ENCODE results near the gene ZNF621. TPM values are rescaled to one million over a fixed set of nuclear protein-coding genes. Genes with fewer than 3 reads are reported as not detected.

The ZNF621 gene
- total RNA-seq, 1 experiment from 2014 or later: 20.0 TPM

DNA sequence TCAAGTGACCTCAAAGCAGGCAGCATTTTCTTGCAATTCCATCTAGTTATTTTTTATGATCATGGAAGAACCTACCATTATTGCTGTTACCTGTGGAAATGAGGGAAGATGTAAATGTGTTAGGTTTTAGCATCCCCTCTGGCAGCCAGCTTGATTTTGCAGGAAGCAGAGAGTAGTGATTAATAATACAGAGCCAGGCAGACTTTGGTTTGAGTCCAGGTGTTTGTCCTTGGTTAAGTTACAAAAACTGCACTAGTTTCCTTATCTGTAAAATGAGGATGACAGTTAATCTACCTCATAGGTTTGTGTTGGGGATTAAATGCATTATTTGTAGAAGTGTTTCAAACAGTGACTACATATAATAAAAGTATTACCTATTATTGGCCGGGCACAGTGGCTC is 6.7 kb upstream of the ZNF621 start:
- DNase-seq (ENCODE audit: low spot score) (no peak), ATAC-seq (no peak)
- ChIA-PET POLR2A (no interaction called here), CTCF (no interaction called here)
- Mint-ChIP-seq H3K9me3 (peaks cover 6% of the 10 kb centered on the region), H3K4me3 (no peak overlapping the region), H3K27ac (no peak overlapping the region), H3K4me1 (no peaks in the 10 kb centered on the region), H3K27me3 (ENCODE audit: low read depth) (no peaks in the 10 kb centered on the region), H3K36me3 (peaks cover 39% of the 10 kb centered on the region)
- TF ChIP-seq AR (CRISPR knock-in tag; IDR thresholded peaks at IDR 0.05) (no peak), GRHL2 (CRISPR knock-in tag; IDR thresholded peaks at IDR 0.05; ENCODE audit: insufficient replicate concordance, severe bottlenecking) (no peak), ZNF671 (CRISPR knock-in tag; IDR thresholded peaks at IDR 0.05) (no peak), E2F5 (CRISPR knock-in tag; IDR thresholded peaks at IDR 0.05) (no peak), TP53 (CRISPR knock-in tag; IDR thresholded peaks at IDR 0.05) (no peak), ELF4 (CRISPR knock-in tag; IDR thresholded peaks at IDR 0.05; ENCODE audit: low read depth) (no peak), SMAD4 (CRISPR knock-in tag; IDR thresholded peaks at IDR 0.05) (no peak), ZNF281 (CRISPR knock-in tag; IDR thresholded peaks at IDR 0.05) (no peak), KAT7 (CRISPR knock-in tag; IDR thresholded peaks at IDR 0.05; ENCODE audit: borderline replicate concordance) (no peak), ATF6 (CRISPR knock-in tag; IDR thresholded peaks at IDR 0.05) (no peak), USF2 (CRISPR knock-in tag; IDR thresholded peaks at IDR 0.05) (no peak), OVOL2 (CRISPR knock-in tag; IDR thresholded peaks at IDR 0.05; ENCODE audit: borderline replicate concordance) (no peak), ZNF512 (CRISPR knock-in tag; IDR thresholded peaks at IDR 0.05; ENCODE audit: borderline replicate concordance) (no peak)
- TF ChIP-seq, protein P1, sequence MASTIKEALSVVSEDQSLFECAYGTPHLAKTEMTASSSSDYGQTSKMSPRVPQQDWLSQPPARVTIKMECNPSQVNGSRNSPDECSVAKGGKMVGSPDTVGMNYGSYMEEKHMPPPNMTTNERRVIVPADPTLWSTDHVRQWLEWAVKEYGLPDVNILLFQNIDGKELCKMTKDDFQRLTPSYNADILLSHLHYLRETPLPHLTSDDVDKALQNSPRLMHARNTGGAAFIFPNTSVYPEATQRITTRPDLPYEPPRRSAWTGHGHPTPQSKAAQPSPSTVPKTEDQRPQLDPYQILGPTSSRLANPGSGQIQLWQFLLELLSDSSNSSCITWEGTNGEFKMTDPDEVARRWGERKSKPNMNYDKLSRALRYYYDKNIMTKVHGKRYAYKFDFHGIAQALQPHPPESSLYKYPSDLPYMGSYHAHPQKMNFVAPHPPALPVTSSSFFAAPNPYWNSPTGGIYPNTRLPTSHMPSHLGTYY (CRISPR knock-in tag; IDR thresholded peaks at IDR 0.05): no peak
- TF ChIP-seq, protein P2, sequence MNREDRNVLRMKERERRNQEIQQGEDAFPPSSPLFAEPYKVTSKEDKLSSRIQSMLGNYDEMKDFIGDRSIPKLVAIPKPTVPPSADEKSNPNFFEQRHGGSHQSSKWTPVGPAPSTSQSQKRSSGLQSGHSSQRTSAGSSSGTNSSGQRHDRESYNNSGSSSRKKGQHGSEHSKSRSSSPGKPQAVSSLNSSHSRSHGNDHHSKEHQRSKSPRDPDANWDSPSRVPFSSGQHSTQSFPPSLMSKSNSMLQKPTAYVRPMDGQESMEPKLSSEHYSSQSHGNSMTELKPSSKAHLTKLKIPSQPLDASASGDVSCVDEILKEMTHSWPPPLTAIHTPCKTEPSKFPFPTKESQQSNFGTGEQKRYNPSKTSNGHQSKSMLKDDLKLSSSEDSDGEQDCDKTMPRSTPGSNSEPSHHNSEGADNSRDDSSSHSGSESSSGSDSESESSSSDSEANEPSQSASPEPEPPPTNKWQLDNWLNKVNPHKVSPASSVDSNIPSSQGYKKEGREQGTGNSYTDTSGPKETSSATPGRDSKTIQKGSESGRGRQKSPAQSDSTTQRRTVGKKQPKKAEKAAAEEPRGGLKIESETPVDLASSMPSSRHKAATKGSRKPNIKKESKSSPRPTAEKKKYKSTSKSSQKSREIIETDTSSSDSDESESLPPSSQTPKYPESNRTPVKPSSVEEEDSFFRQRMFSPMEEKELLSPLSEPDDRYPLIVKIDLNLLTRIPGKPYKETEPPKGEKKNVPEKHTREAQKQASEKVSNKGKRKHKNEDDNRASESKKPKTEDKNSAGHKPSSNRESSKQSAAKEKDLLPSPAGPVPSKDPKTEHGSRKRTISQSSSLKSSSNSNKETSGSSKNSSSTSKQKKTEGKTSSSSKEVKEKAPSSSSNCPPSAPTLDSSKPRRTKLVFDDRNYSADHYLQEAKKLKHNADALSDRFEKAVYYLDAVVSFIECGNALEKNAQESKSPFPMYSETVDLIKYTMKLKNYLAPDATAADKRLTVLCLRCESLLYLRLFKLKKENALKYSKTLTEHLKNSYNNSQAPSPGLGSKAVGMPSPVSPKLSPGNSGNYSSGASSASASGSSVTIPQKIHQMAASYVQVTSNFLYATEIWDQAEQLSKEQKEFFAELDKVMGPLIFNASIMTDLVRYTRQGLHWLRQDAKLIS (CRISPR knock-in tag; IDR thresholded peaks at IDR 0.05; ENCODE audit: borderline replicate concordance): no peak
- TF ChIP-seq, protein P3, sequence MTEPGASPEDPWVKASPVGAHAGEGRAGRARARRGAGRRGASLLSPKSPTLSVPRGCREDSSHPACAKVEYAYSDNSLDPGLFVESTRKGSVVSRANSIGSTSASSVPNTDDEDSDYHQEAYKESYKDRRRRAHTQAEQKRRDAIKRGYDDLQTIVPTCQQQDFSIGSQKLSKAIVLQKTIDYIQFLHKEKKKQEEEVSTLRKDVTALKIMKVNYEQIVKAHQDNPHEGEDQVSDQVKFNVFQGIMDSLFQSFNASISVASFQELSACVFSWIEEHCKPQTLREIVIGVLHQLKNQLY (CRISPR knock-in tag; IDR thresholded peaks at IDR 0.05): no peak
